ENCODE results near the gene GTF2A1L. TPM values are rescaled to one million over a fixed set of nuclear protein-coding genes. Genes with fewer than 3 reads are reported as not detected.

Gene GTF2A1L
- total RNA-seq, 1 experiment from 2014 or later = 0.22 TPM

GRCh38 chr2:48728840-48729239, 111.2 kb downstream of the GTF2A1L start (continued):
- TF ChIP-seq ZBTB33 (IDR thresholded peaks at IDR 0.05; ENCODE audit: extremely low read depth, insufficient replicate concordance, low read length) (no peak), CTCF (IDR thresholded peaks at IDR 0.05 in 2 of 3, conservative IDR thresholded peaks at IDR 0.05 in 1 of 3; ENCODE audit: borderline replicate concordance in 1 of 3, insufficient read depth in 1 of 3, low read depth in 2 of 3, low read length in 2 of 3) (no peak), JUND (IDR thresholded peaks at IDR 0.05) (no peak)

Other genes starting within 250 kb of the GTF2A1L start
- 21.0 TPM for gene PPP1R21, start 177.1 kb upstream of the GTF2A1L start, total RNA-seq (2021; ENCODE audit: unreplicated experiment)
- 1.4 TPM for gene STON1, start 87.7 kb upstream of the GTF2A1L start, total RNA-seq (2021; ENCODE audit: unreplicated experiment)
- gene LHCGR, start 137.9 kb downstream of the GTF2A1L start, total RNA-seq (2021; ENCODE audit: unreplicated experiment) = not detected